Measurements from ENCODE around the gene POLR1A.
"Not testable (repeated sequence)": the region's sequence is repeated elsewhere in the genome, so short reads cannot be mapped to it uniquely, and the experiment has no call there.

POLR1A gene

GRCh38 chr2:85998071-85998991, 107.4 kb downstream of the POLR1A start:
- DNase-seq (ENCODE audit: low read depth, low spot score): no peak

DNA sequence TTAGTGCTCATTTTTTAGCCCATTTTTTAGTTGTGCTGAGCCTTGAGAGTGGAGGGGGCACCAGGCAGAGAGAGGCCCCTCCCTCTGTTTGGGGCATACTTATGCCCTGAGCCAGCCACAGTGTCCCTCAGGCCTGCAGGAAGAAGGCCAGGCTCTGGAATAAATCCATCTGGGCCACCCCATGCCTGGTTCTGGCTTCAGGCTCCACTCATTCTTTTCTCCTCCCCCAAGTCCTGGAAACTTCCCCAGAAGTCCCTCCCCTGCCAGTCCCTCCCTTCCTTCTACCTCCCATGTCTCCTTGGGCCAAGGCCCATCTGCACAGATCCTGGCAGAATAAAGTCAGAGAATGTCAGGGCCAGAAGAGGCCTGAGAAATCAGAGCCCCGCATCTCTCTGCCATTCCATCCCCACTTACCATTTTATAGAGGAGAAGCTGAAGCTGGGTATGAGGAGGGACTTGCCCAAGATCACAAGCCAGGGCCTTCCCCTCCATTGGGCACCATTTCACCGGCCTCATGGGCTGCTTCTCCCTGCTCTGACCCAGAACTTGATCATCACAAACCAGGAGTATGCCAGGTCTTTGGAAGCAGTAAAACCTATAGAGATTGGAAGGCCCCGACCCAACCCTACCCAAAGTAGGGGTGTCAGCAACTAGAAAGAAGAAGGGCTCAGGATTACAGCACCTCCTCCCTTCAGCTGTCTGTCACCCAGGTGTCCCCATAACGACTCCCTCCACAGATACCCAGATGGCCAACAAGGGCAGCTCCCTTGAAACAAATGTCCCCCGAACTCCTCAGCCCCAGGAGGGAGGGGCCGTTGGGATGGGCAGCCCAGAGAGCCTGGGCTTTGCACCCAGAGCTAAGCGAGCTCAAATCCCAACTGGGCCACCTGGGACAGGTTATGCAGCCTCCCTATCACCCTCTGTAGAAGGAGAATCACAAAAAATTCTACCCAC, 108.4 kb downstream of the POLR1A start:
- DNase-seq (ENCODE audit: low read depth, low spot score): no peak

DNA sequence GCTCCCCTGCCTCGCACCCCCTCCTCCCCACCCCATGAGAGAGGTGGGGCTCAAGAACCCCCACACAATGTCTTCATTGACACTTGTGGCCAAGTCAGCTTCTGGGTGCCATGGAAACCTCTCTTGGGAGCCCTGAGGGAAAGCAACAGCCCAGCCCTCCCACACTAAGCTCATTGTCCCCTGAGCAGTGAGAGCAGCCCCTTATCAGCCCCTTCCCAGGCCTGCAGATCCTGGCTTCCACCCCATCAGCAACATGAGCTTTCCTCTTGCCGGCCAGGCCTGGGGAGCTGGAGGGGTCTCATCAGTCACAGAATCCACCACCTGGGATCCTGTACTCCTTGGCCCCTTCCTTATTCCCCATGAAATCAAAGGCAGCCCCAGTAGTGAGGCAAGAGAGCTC, 109.1 kb downstream of the POLR1A start:
- no peak for DNase-seq (ENCODE audit: low read depth, low spot score)

DNA sequence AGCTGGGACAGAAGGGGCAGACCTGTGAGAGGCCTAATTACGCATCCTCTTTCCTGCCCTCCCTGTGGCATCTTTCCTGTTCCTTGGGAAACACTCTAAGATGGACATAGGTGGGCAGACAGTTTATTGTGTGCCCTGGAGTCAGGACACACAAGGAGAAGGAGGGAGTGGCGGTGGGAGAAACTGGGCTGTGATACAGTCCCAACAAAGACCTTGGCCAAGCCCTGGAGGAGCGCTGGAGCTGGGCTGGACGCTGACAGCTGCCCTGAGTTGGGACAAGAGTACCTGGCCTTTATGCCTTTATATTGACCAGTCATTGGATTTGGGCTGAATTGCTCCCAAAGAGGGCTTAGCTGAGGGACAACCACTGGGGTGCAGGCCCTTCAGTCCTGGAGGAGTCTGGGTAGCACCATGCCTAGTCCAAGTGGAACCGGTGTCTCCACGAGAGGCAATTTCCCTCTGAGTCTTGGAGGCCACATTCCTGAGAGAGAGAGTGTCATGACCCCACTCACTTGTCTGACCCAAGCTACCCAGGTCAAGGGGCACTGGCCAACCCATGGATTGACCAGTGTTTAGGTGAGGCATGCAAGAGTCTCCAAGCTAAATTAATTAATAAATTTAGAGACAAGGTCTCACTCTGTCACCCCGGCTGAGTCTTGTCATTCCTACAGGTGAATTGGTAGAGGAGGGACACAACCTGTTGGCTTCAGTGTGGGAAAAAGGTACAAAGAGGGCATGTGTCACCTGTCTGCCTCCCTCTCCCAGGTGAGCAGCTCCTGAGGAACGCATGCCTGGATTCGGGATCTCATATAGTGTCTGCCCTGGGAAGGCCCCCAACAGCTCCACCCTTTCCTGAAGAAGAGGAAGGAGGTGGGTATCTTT, 109.8 kb downstream of the POLR1A start:
- no peak for DNase-seq (ENCODE audit: low read depth, low spot score)

DNA sequence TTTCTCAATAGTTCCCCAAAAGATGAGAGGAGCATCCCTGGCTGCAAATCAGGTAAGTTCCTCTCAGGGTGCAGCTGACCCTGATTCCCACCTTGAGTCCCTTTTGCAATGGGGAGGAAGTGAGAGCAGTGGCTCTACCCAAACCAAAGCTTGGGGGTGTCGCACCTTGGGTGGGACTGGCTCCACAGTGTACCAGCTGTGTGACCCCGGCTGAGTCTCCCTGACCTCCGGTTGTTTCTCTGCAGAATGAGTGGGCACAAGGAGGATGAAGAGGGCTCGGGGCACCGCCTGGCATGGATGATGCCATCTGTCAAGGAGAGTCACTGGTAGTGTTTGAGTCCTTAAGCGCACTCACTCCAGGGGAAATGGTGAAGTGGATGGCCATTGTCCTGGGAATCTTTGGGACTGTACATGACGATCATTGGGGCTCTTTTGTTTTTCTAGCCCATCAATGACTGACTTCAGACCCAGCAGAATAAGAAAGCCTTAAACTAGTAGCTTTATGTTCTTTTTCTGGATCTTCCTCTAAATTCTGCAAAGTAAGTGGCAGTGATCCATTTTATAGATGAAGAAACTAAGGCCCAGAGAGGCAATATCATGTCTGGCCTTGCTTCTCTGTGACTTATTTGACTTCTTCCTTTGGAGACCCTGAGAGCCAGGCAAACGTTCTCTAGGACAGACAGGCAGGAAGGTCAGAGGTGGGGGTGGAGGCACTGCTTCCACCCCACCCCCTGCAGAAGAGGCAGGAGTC, 110.6 kb downstream of the POLR1A start:
- no peak for DNase-seq (ENCODE audit: low read depth, low spot score)

DNA sequence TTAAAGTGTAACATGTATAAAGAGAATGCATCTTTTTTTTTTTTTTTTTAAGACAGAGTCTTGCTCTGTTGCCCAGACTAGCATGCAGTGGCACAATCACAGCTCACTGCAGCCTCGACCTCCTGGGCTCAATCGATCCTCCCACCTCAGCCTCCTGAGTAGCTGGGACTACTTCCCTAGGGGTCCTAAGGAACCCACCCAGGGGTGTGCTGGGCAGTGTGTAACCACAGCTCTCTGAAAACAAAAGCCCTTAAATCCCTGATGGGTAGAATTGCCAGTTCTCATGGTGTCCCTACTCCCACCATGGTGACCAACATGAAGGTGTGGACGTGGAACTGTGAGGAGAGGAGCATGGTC, 111.3 kb downstream of the POLR1A start:
- DNase-seq (ENCODE audit: low read depth, low spot score): no peak

- no peak for DNase-seq (ENCODE audit: low read depth, low spot score)
These were observed 113.1 kb downstream of the POLR1A start for GRCh38 chr2:85992611-85993010.

- DNase-seq (ENCODE audit: low read depth, low spot score): not testable (repeated sequence)
These were observed 113.6 kb downstream of the POLR1A start for GRCh38 chr2:85992053-85992452.

- DNase-seq (ENCODE audit: low read depth, low spot score): no peak
These were observed 115.6 kb downstream of the POLR1A start for GRCh38 chr2:85990084-85990483.

DNA sequence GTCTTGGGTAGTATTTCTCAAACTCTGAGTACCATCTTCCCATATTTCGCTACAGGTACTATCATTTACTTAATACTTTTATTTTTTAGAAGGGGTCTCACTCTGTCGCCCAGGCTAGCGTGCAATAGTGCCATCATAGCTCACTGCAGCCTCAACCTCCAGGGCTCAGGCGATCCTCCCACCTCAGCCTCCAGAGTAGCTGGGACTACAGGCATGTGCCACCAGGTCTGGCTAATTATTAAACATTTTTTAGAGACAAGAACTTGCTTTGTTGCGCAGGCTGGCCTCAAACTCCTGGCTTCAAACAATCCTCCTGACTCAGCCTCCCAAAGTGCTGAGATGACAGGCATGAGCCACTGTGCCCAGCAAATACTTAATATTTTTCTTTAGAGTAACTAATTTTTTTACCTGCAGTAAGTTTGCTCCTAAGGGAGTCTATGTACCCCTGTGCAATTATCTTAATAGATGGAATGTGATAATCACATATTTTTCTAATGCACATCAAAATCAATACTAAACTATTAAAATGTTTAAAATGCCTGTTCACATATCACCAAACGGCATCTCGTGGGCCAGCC, 116.3 kb downstream of the POLR1A start:
- no peak for DNase-seq (ENCODE audit: low read depth, low spot score)

DNA sequence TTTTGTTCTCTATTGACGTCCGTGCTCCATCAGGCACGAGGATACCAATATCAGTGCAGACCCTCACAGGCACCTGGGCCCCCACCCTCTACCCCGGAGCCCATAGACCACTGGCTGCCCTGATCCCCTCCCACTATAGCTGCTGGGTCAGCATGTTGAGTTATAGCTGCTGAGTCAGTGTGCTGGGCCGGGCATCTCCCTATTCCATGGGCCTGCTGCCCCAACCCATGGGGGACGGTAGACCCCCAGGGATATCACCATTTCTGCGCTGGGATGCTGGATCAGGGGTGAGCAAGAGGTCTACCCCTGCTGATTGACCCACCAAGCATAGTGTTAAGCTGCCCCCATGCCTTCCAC, 116.8 kb downstream of the POLR1A start:
- no peak for DNase-seq (ENCODE audit: low read depth, low spot score)

- no peak for DNase-seq (ENCODE audit: low read depth, low spot score)
These were observed 117.3 kb downstream of the POLR1A start for GRCh38 chr2:85988175-85988913.

GRCh38 chr2:85987266-85988174, 118.2 kb downstream of the POLR1A start:
- no peak for DNase-seq (ENCODE audit: low read depth, low spot score)

DNA sequence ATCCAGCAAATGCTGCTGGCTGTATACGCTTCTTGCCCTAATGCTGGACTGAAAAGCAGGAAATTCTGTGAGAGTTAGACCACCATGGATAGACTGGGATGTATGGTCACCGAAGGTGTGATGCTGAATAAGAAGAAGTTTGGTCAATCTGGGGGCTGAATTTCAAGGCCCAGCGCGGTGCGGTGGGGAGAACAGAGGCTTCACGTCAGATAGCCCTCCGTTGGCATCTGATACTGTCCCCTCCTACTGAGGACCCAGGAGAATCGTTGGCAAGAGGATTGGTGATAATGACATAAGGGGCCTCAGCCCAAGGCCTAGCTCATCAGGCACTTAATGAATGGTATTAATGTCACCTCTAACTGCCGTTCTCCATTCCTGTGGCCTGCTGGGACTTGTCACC, 119.6 kb downstream of the POLR1A start:
- DNase-seq (ENCODE audit: low read depth, low spot score): no peak

- no peak for DNase-seq (ENCODE audit: low read depth, low spot score)
These were observed 120.9 kb downstream of the POLR1A start for GRCh38 chr2:85984788-85985187.

DNA sequence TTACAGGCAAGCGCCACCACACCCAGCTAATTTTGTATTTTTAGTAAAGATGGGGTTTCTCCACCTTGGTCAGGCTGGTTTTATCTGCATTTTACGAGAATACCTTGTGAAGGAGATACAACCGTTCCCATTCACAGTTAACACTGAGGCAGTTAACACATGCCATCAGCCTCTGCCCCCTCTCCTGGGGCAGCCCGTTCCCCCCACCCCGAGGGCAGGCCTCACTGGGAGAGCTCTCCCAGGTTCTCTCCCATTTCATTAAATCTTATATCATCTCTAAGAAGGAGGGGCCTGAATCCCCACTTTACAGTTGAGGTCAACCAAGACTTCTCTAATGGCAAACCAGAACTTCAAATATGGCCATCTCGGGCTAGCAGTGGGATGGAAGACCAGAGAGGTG, 121.9 kb downstream of the POLR1A start:
- no peak for DNase-seq (ENCODE audit: low read depth, low spot score)

GRCh38 chr2:85981579-85982247, 124.0 kb downstream of the POLR1A start:
- DNase-seq (ENCODE audit: low read depth, low spot score): no peak
